NCI-H2227 treated with DMSO at 0.1 percent for 48 hours (cell line): ENCODE results near the gene HINFP.
"Not testable (repeated sequence)": the region's sequence is repeated elsewhere in the genome, so short reads cannot be mapped to it uniquely, and the experiment has no call there.

Source experiments
- DNase-seq: peaks from one replicate; lab custom pipeline; 2025; lab: John Stamatoyannopoulos, UW

HINFP gene

DNA sequence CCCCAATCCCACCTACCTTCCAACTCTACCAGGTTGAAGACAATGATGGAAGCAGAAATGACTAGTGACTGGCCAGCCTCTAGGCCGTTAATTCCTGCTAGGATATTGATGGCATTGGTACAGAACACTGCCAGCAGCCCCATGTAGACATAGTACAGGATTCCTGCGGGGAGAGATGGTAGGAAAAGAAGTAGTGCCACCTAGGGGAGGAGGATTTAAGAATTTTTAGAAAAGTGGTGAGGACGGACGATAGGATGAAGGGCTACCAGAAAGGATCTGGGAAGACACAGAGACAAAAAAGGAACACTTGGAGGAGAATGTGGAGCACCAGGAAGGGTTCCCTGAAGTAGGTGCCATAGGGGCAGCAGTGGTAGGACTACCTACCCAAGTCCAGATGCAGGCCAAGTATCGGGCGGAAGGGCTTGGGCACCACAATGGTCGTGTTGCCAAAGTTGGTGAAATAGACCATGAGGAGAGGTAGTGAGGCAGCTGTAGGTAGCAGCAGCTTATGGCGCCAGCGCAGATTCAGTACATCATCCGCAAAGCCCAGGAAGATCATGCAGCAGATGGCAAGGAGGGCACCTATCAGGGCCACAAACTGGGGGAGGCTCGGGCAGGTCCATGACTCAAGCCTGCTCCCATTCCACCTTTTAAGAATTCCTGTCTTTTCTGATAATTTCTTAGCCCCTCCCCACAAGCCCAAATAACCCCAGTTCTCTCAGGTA, 21.0 kb upstream of the HINFP start:
- DNase-seq, result no peak

DNA sequence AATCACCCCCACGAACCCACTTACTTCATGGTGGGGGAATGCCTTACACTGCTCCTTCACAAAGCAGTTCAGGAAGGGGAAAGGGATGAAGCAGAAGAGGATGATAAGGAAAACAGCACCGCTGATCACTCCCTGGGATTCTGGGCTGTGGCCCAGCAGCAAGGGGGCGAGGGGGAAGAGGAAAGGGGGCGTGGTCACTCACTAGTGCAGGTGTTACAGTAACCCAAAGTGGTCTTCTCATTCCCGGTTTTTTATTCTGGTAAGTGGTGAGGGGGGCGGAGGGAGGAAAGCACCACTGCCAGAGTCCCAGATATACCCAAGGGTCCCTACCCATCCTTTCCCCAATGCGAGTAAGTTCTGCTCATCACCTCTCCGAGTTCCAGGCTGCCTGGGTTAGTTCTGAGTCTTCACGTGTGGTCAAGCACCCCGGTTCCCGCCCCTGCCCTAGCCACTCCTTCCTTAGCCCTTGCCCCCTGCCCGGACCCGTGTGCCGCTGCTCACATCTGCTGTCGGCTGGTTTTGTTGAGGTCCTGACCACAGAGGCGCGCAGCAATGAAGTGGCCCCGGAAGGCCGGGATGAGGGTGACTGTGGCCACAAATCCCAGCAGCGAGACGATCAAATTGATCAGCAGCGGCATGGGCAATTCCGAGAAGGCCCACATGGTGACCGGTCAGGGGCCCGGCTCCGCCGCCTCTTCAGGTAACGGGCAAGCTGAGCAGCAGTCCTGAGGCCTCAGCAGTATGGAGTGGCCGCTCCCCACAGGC, 20.2 kb upstream of the HINFP start:
- no peak for DNase-seq

DNA sequence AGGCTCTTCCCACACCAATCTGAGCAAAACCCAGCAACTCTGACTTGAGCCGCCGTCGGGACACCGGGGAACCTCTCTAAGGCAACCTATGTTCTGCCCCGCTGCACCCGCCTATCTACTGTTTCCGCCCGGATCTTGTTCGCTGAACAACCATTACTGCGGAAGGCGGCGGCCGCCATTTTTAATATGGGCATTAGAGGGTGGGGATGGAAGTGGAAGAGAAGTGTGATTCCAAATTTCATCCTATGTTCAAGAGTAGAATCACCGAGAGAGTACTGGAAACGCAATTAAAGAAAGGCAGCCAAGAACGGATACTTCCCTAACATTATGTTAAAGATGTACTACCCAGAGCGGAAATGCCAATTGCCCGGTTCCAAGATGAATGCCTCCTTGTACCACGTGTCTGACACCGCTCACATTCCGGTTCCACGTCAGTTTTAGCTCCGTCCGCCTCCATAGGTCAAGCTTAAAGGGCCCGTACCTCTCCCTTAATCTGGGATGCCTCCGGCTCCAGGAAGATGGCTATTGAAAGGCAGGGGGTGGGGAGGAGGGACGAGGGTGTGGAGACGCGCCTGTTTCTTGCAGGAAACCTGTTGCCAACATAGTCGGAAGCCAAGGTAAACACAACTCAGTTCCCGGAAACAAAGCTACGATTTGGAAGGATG, 19.5 kb upstream of the HINFP start, which contains the start of gene DPAGT1:
TSS of gene DPAGT1 (minus strand) at position 95 of the 665 bp plus-strand sequence. CDS start 198 bp downstream, outside the sequence.
- peak; percentile 92 for DNase-seq

DNA sequence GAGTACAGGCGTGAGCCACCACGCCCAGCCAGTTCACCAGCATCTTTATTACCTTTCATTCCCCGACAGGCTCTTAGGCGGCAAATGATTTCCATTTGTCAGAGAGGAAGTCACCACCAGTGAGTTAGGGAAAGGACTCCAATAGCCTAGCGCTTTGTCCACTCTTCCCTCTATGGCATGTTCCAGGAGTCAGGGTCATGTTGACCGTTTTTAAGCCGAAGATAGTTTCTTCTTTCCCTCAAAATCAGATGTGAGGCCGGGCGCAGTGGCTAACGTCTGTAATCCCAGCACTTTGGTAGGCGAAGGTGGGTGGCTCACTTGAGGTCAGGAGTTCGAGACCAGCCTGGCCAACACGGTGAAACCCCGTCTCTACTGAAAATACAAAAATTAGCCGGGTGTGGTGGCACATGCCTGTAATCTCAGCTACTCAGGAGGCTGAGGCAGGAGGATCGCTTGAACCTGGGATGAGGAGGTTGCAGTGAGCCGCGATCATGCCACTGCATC, 18.2 kb upstream of the HINFP start:
- not testable (repeated sequence) for DNase-seq

DNA sequence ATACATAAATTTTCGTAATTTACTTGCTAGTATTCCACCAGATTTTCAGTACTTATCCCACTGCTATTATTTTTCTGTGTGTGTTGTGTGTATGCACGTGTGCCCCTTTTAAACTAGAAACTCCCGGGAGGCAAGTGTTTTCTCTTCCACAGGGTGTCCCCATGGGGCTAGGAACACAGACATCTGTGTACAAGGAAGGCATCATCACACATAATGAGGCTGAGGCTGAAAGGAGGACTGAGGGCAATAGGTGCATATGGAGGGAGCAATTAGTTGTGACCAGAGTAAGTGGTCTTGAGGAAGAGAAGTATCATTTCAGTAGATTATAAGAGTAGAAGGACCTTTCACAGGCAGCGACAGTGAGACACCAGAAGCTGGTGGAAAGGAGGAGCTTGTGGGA, 17.6 kb upstream of the HINFP start:
- DNase-seq, result peak; percentile 84

DNA sequence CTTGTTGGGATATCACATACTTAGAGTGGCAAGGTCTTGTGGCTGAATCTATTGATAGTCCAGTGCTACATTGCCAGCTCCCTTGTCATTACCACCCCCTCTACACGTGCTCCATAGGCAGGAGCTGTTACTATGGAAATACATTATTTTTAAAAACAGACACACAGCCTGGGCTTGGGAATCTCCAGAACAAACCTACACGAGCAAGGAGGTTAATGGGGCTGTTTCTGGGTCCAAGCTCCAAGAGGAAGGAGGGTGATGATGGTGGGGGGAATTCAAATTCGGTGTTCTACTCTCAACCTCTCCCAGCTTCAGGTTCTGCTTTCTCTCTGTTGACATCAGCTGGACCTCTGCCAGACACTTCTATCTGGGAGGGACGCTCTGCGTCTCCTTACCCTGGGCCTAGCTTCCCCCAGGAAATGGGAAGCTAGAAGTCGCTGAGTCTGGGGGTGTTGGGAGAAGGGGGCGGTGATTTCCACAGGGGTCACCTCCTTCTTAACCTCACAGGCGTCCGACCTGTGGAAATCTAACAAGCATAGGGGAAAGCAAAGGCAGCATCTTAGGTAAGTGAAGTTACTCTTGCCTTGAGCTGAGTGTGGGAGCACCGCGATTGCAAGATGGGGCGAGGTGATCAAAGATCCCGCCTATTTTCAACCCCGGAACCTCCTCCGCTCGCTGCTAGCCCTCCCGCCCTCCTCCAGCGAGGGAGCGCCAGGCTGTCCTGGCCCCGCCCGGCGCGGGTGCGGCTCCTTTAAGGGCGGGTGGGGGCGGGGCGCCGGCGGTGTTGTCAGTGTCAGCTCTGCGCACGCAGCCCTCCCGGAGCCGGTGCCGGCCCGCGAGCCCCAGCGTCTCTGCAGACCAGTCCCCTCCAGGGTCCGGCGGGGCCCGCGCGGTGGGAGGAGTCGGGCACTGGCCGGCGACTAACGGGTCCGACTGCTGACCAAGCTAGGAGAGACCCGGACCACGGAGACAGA, 14.5 kb upstream of the HINFP start, which contains the start of gene C2CD2L:
TSS of gene C2CD2L (plus strand) at position 781 of the 974 bp plus-strand sequence. CDS start 398 bp downstream, outside the sequence.
- peak; percentile 66 for DNase-seq

DNA sequence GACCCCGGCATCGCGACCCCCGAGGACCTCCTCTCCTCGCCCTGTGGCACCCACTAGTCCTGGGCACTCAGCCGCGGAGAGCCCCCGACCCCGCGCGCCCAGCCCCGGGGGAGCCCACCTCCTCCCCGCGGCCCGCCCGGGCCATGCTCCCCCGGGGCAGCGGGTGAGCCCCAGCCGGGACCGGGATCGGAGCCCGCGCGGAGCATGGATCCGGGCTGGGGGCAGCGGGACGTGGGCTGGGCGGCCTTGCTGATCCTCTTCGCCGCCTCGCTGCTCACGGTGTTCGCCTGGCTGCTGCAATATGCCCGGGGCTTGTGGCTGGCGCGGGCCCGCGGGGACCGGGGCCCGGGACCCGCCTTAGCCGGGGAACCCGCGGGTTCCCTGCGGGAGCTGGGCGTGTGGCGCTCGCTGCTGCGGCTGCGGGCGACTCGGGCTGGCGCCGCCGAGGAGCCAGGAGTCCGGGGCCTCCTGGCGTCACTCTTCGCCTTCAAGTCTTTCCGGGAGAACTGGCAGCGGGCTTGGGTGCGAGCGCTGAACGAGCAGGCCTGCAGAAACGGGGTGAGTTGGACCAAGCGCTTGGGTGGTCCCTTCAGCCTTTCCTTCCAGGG, 13.7 kb upstream of the HINFP start:
- DNase-seq, result no peak

DNA sequence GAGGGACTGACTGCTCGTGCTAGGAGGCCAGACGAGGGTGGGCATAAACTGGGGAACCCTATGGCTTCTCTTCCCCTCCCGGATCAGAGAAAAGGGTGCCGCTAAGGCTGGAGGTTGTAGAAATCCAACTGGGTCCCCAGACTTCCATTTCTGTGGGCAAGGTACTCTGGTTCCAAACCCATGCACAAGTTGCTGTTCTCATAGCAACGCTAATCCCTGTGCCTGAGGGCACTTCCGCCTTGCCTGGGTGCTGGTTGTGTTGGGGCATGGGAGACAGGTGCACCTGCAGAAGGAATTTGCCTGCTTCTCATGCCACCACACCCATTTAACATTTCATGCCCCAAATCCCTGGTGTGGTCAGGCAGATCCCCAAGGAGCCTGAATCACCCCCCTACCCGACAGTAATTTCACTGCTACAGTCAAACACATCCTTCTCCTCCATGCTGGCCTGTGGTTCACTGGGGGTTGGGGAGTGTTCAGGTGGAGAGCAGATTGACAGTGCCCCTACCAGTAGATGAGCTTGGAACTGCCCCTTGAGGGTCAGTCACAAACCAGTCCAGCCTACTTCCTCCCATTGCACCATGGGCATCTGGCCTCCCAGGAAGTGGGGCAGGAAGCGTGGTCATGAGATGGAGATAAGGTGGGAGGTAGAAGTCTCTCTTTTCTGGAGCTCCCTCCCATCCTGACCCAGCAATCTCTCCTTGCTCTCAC, 13.1 kb upstream of the HINFP start:
- DNase-seq, result no peak

DNA sequence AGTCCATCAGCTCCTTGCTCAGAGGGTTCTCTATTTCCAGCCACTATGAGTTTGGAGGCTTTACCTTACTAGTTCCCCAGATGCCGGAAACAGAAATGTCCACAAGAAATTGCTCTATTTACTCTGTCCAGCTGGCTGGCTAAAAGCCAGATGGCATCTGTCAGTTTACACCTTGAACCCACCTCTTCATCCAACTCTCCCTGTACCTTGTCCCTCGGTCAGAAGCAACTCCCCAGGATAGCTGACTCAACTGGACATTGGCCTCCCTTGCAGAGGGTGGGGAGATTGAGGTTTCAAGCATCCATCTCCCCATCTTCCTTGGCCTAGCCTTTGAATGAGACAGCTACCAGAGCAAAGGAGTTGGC, 12.5 kb upstream of the HINFP start:
- DNase-seq, result no peak

DNA sequence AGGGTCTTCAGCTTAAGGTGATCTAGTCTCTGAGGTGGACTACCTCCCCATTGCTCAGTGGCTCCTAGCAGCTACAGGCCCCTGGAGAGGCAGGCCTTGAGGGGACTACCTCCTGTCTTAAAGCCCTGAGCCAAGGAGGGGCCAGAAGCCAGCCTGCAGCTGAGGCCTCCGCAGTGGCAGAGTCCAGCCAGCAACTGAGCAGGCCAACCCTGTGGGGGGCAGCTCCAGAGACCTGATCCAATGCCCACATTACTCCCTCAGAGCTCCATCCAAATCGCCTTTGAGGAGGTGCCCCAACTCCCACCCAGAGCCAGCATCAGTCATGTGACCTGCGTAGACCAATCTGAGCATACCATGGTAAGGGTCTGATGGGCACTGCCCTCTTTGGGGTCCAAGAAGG, 11.5 kb upstream of the HINFP start:
- no peak for DNase-seq

DNA sequence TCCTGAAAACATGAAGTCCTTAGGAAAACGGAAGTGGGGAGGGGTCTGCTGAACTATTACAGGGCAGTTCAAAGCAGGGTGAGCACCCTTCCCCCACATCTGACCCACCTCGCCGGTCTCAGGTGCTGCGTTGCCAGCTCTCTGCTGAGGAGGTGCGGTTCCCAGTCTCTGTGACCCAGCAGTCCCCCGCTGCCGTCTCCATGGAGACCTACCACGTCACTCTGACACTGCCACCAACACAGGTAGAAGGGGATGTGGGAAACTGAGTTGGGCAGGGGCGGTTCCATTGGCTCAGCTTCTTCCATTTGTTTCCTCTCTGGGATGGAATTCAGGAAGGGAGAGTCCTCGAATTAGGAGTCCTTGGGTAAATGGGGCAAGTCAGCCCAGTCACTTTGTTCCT, 10.9 kb upstream of the HINFP start:
- DNase-seq, result no peak

DNA sequence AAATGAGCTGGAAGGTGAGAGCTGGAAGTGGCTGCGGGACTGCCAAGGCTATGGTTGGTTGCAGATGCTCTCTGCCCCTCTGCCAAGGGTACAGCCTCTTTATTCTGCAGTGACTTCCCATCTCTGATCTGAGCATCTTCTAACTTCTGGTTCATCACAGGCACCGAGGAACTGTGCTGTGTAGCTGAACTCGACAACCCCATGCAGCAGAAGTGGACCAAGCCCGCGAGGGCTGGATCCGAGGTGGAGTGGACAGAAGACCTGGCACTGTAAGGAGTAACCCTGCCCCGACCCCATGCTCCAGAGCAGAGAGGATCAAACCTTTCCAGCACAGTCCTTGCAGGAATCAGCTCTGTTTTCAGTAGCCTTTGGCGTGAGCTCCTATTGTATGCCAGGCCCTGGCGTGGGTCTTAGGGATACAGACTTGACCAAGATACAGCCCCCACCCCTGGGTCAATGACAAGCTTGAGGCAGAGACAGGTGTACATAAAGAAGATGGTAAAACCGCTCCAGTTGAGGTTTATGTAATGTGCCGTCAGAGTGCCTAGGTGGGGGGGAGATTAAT, 9.9 kb upstream of the HINFP start:
- no peak for DNase-seq

DNA sequence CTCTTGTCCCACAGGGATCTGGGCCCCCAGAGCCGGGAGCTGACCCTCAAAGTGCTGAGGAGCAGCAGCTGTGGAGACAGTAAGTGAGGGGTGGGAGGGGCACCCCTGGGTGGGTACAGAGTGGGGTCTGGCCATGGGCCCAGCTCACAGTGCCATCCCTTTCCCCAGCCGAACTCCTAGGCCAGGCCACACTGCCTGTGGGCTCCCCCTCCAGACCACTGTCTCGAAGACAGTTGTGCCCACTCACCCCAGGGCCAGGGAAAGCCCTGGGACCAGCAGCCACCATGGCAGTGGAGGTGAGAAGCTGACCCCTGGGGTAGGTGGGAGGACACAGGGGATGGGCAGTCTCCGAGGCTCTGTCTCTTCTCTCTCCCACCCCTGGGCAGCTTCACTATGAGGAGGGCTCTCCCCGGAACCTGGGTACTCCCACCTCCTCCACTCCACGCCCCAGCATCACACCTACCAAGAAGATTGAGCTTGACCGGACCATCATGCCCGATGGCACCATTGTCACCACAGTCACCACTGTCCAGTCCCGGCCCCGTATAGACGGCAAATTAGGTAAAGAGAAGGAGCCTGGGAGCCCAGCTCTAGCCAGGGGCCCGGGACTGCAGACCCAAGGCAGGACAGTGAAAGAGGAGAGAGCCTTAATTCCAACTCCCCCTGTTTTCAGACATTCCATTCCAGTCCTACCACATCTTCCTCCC, 8.9 kb upstream of the HINFP start:
- DNase-seq, result no peak

DNA sequence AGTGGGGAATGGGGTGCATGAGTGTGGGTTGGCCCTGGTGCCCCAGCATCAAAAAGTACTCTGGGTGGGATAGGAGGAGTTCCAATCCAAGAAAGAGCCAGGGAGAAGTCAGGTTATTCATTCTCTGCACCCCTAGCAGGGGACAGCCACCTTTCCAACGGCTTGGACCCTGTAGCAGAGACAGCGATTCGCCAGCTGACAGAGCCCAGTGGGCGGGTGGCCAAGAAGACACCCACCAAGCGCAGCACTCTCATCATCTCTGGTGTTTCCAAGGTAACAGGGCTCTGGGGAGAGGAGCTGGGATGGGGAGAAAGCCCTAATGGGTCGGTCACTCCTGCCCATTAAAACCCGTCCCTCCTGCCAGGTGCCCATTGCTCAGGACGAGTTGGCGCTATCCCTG, 7.7 kb upstream of the HINFP start:
- no peak for DNase-seq

DNA sequence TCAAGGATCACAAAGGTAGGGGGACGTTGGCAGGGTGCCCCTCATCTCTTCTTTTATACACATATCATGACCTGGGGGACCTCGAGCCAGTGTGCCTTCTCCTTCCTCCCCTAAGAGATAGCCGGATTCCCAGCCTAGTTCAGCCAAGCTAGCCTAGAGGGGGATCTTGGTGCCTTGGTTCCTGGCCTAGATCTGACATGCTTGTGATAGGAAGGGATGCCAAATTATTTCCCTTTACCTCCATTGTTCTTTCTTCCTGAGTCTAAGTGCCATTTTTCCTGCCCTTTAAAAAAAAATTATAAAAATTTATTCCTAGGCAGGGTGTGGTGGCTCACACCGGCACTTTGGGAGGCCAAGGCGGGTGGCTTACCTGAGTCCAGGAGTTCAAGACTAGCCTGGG, 7.0 kb upstream of the HINFP start:
- no peak for DNase-seq

DNA sequence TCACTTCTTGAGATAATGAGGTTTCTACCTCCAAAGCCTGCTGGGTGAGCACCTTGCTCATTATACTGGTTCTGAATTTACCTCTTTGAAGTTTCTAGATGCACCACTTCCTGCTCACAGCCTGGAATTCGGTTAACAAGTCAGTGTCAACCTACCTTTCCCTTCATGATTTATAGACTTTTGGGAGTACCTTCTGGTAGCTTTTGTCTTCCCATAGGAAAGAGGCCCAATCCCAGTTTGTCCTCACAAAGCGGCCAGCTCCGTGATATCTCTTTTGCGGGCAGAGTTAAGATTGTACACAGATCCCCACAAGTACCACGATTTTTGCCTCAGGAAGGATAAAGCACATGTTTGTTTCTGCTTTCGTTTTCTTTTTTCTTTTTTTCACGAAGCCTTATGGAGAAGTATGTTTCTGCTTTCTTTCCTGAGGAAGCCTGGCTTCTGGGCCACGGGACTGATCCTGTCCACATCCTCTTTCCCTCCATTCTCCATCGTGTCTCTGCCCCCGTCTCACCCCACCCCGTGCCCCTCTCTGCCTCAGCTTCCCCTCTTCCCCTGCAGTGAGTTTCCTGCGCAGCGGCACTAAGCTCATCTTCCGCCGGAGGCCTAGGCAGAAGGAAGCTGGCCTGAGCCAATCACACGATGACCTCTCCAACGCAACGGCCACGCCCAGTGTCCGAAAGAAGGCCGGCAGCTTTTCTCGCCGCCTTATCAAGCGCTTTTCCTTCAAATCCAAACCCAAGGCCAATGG, 5.7 kb upstream of the HINFP start:
- no peak for DNase-seq

DNA sequence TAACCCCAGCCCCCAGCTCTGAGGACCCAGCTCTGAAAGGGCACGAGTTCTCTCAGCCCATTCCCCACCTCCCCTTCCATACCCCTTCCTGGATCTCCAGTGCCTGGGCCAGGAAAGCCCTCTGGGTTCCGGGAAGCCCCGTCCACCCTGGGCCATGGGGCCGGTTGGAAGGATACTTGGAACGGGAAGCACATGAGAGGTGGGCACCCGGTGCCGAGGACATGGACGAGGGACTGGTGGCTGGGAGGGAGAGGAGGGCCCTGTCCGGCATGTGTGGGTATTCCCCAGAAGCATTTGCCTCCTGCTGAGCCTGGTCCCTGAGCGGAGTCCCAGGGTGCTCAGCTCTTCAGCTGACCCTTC, 5.2 kb upstream of the HINFP start:
- DNase-seq, result no peak

DNA sequence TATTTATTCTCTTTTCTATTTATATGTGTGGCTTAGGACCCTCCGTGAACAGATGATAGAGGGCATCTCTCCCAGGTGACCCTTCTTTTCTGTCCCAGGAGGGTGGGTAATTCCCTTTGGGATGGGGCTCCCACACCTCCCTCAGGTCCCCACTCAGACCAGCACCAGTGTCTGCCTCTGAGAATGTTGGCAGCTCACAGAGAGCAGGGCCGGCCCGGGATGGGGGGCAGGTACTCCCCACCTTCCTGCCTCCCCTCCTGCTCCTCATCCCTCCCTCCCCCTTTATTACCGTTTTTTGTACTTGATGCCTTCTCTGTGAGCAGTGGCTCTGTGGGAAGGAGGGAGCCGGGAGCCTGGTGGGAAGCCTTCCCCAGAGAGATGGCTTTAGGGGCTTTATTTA, 4.8 kb upstream of the HINFP start:
- DNase-seq, result no peak
